HG03378 (cell line): ENCODE results near the gene YEATS2.

ENCODE experiments used
- ATAC-seq: cut with Tn5 transposase; IDR thresholded peaks from one replicate; pipeline ENCODE4 v1.9.1; 2021; ENCODE audit warnings: mild to moderate bottlenecking, moderate library complexity; ENCODE audit not compliant: unreplicated experiment

The YEATS2 gene

GRCh38 chr3:183810643-183811594 is 113.3 kb downstream of the YEATS2 start:
- ATAC-seq, result no peak

- no peak for ATAC-seq
Measured at GRCh38 chr3:183811638-183812037, 114.0 kb downstream of the YEATS2 start.

- ATAC-seq, result no peak
Measured at GRCh38 chr3:183812761-183813445, 115.3 kb downstream of the YEATS2 start.

- no peak for ATAC-seq
Measured at GRCh38 chr3:183814240-183814639, 116.6 kb downstream of the YEATS2 start.

- ATAC-seq, result no peak
Measured at GRCh38 chr3:183815563-183815940, 118.0 kb downstream of the YEATS2 start.

- ATAC-seq, result no peak
Measured at GRCh38 chr3:183815951-183816475, 118.4 kb downstream of the YEATS2 start.

GRCh38 chr3:183816681-183817510 is 119.3 kb downstream of the YEATS2 start:
- ATAC-seq, result no peak

- no peak for ATAC-seq
Measured at GRCh38 chr3:183817639-183818038, 120.0 kb downstream of the YEATS2 start.

GRCh38 chr3:183818041-183818620 is 120.5 kb downstream of the YEATS2 start:
- no peak for ATAC-seq

GRCh38 chr3:183818706-183819624 is 121.4 kb downstream of the YEATS2 start:
- no peak for ATAC-seq

- no peak for ATAC-seq
Measured at GRCh38 chr3:183819831-183820230, 122.2 kb downstream of the YEATS2 start.

- ATAC-seq, result no peak
Measured at GRCh38 chr3:183822631-183823030, 125.0 kb downstream of the YEATS2 start.

- no peak for ATAC-seq
Measured at GRCh38 chr3:183823963-183824362, 126.4 kb downstream of the YEATS2 start.

GRCh38 chr3:183824761-183825455 is 127.3 kb downstream of the YEATS2 start:
- ATAC-seq, result no peak

- no peak for ATAC-seq
Measured at GRCh38 chr3:183825456-183826161, 128.0 kb downstream of the YEATS2 start, which contains the start of gene MAP6D1. Gene MAP6D1, minus strand, starts transcription at chr3:183825577. Its CDS starts 30 bp downstream, at chr3:183825547.

- ATAC-seq, result no peak
Measured at GRCh38 chr3:183826448-183827250, 129.1 kb downstream of the YEATS2 start.

- no peak for ATAC-seq
Measured at GRCh38 chr3:183827809-183828537, 130.4 kb downstream of the YEATS2 start.
